RKO (cell line): Measurements from ENCODE around the gene ST3GAL4.

ENCODE experiments used
- DNase-seq: peaks from one replicate; pipeline ENCODE4 v3.0.0-alpha.2; 2016; ENCODE audit warnings: low spot score

The ST3GAL4 gene

DNA sequence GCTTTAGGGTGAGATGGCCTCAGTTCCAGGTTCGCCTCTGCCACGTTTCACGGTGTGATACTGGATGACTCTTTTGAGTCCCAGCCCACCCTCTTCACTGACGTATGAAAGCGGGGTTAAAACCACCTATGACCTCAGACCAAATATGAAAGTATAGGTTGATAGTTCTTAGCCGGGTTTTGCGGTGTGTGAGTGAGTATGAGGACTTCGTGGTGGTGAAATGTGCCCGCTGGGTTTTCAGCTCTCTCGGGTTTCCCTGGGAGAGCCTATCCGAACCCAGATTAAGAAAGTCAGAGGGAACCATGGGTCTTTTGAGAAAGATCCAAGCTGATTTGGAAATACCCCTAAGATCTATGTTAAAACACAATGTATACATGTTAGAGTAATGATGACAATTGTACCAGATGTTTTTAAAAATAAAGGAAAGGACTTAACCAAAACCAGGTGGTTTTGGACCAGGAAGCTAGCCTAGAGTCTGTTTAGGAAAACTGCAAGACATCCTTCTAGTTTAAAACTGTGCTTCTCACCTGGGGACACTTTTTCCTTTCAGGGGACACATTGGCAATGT, 25.8 kb upstream of the ST3GAL4 start:
- DNase-seq = no peak

DNA sequence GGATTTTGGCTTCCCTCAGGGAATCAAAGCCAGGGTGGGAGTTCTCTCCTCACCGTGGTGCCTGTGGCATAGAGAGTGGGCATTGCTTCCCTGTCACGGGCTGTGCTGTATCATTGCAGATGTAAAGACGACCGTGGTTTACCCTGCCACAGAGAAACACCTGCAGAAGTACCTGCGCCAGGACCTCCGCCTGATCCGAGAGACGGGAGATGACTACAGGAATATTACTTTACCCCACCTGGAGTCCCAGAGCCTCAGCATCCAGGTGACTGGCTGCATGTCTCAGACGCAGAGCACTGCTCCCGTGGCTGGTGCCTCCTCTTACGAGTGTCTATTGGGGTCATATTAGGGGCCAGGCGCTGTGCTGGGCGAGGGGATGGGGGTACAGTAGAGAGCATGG, 24.2 kb upstream of the ST3GAL4 start:
- no peak for DNase-seq

DNA sequence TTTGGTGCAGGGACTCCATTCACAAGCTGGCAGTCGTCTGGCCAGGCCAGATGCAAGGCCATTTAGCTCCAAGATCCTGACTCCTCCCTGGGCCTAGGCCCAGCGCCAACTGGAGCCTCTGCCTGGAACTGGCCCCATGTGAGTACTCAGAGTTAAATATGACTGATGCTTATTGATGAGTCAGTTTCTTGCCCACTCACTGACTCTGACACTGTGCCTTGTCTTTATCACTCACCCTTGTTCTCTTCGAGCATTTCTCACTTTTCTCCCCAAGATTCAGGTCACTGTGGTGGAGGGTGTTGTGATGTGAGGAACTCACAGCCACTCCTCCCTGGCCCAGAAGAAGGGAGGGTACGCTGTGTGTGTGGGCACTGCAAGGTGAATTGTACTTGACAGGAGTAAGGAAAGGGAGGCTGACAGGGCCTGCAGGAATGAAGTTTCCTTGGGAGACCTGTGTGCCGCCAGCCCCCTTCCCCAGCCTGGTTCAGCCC, 23.2 kb upstream of the ST3GAL4 start:
- peak; percentile 91 for DNase-seq

DNA sequence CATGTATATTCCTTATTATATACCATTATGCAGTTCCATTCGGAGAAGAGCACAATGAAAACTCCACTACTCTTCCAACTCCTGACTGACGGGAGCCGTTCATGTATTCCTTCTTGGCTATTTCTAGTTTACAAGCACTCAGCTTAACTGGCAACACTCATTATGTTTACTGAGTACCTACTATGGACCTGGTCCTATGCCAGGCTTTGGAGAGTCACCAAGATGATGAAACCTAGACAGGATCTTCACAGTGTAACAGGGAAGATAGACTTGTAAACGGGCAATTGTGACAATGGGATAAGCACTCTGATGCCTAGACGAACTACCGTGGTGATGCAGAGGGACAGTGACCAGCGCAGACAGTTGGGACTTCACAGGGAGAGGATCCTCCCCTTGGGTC, 22.3 kb upstream of the ST3GAL4 start:
- DNase-seq = no peak

DNA sequence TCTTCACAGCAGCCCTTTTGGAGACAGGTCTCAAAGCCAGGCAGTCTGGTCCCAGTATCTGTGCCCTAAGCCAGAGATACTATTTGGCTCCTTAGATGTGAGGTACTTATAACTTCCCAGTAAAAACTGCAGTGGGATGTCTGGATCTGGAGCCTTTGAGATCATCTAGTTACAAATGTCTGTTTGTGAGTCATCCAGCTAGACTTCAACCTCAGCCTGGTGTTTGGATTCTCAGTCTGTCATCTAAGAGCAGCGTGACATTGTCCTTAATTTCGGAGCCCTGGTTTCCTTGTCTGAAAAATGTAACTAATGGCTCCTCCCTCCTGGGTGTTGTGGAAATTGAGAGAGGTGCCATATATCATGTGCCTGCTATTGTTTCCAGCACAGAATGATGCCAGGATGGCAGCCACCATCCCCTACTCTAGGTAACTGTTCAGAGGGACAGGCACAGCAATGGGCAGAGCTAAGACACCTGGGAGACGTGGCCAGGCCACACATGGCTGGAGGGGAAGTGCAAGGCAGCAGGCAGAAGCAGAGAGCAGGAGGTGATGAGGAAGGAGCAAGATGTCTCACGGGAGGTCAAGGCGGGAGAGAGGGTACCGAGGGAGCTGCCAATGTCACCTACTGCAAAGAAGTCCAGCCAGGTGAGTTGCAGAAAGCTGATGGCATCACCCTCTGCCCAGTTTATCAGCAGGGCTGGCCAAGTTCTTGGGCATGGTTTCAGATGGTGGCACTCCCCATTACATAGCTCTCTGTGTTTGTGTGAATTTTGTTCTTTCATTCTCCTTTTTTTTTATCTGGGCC, 20.6 kb upstream of the ST3GAL4 start:
- no peak for DNase-seq

DNA sequence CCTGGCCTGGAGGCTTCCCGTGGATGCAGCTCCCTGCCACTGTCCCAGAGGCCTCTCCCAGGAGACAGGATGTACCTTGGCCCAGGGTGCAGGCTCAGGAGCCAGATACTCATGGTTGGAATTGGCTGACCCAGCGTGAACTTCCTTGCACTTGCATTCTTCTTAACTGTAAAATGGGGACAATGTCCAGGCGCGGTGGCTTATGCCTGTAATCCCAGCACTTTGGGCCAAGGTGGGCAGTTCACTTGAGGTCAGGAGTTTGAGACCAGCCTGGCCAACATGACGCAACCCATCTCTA, 20.1 kb upstream of the ST3GAL4 start:
- no peak for DNase-seq

DNA sequence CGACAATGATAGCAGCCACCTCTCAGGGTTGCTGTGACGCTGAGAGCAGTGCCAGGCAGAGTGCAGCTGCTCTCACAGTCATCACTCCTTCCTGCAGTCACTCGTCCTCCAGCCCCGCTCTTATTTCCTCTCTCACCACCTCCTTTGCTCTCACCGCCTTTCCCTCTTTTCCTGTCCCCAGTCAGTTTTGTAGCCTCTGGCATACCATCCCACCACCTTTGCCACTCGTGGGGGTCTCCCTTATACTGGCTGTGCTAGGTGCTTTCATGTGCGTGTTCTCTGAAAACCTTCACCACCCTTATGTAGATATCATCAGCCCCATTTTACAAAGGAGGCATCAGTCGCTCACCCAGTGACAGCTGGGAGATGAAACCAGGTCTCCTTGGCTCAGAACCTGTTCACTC, 19.3 kb upstream of the ST3GAL4 start:
- DNase-seq = no peak

DNA sequence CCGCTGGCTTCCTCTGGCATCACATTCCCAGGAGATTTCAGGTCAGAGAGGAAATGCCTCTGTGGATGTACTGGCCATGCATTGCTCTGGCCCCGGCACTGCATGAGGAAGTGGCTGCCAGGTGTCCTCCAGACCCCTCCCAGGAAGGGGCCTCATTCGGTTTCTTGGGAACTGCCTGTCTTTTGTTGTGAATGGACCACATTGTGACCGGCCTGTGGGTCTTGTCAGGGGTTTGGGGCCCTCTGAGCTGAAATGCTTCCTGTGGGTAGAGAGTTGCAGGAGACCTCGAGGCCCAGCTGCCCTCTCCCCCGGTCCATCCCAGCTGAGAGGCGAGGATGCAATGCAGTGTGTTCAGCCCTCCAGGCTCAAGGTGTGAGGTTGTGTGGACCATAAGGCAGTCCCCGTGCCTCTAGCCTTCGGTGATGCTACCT, 18.8 kb upstream of the ST3GAL4 start:
- no peak for DNase-seq

DNA sequence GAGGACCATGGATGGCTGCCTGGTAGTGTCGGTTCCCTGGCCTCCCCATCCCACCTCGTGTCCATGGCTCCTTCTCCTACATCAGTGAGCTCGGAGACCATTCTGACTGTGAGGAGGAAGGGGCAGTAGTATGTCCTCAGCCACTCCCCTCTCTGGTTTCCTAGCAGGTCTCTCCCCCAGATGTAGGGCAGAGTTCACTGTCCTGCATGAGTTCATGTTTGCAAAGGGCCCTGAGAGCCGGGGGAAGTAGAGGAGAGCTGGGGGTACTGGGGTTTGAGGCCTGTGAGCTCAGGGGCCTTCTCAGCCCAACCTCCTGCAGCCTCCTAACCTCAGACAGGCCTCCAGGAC, 18.4 kb upstream of the ST3GAL4 start:
- DNase-seq = no peak

DNA sequence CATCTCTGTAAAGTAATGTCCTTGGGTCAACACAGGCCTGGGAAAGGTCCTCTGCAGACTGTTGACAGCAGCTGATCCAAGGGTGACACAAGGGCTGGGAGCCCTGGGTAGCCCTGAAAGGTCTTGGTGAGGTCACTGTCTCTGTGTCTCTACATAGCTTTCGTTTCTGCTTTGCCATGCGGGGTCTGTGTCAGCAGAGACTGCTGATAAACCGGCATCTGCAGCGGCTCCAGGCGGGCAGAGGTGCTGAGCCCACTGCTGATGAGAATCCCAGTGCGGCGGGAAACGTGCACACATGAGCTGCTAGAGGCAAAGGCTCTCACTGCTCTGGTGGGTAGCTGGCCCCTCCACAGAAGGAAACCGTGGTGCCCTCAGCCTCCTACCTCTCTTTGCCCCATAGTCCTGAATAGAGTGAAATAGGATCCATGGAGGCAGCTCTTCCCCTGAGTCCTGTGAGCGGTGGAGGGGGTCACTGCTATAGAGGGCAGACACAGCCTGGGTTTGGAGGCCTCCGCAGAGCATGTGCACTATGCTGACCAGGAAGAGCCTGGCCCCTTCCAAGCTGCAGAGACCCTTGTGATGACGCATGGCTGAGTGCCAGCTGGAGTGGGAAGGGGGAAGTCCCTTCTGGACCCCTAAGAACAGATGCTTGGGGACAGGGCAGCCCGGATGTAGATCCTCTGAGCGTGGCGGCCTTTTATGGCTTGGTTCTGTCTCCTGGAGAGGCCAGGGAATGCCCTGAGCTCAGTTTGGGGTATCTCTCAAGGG, 17.8 kb upstream of the ST3GAL4 start:
- DNase-seq = no peak

DNA sequence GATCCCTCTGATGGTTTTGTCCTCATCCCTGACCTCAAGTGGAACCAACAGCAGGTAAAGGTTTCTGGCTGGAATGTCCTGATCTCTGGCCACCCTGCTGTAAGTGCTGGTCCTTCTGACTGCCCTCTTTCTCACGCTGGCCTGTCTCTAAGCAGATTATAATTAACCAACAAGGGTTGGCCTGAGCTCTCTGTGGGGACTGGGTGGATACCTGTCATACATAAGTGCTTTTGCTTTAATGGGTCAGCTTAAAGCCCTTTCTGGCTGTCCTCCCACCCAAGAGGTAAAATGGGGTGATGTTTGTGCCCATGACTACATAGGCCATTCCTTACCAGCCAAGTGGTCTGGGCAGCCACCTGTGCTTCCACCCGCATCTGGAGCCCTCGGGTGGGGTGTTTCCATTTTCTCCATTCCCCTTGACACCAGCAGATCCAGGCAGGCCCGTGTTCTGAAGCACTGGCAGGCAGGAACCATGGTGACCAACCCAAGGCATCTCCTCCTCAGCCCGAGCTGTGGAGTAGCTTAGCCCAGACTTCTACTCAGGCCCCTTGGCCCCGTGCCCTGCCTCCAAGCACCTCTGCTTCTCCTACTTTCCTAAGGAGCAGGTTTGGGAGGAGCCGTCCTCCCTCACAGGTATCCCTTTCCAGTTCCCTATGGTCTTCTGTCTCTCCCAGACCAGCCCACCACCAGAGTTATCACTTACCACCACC, 17.0 kb upstream of the ST3GAL4 start:
- no peak for DNase-seq

DNA sequence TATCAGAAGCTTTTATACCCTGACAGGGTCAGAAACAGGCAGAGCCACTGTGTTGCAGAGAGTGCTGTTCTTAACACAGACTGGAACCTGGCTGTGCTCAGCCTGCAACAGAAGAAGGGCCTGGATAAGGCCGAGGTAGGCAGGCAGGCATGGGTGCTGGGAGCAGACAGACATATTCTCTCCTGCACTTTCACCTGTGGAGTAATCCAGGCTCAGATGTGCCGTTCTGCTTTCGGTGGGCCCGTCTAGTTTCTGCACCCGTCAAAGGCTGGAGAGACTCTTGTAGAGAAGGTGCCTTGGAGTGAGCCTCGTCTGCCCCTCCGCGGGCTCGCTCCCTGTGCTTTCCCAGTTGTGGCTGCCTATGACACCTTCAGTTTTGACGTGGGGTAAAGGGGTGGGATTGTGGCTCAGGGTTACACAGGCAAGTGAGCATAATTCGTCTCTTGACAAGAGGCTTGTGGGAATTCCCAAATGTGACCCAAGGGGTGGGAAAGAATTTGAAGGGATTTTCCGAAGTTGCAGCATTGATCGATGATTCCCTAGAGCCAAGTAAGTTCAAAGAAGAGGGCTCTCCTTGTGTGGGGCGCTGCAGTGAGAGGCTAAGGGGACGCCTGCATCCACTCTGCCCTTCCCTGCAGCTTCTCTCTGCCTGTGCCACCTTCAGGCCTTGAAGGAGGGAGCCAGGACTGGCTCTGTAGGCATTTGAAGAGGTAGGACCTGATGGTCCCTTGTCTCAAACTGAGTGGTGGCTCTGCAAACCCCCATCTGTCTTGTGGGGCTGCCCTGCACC, 16.2 kb upstream of the ST3GAL4 start:
- no peak for DNase-seq

DNA sequence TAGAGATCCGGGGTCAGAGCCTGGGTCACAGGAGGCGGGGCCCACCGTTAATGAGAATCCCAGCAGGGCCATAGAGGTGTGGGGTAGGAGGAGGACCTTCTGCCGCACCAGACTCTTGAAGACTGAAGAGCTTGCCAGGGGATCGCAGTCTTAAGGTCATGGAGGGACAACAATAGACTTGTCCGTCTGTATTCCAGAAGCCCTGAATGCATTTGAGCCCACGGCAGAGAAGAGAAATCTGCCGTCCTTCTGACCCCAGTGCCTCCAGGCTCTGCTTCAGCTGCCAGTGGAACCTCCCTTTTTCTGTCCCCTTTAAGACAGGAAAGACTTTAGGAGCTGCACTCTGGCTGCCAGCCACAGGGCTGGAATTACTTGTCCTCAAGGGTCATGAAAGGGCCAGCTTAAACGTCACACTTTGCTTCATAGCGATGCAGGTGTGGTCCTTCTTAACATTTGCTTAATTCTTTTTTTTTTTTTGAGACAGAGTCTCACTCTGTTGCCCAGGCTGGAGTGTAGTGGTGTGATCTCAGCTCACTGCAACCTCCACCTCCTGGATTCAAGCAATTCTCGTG, 15.5 kb upstream of the ST3GAL4 start:
- no peak for DNase-seq

DNA sequence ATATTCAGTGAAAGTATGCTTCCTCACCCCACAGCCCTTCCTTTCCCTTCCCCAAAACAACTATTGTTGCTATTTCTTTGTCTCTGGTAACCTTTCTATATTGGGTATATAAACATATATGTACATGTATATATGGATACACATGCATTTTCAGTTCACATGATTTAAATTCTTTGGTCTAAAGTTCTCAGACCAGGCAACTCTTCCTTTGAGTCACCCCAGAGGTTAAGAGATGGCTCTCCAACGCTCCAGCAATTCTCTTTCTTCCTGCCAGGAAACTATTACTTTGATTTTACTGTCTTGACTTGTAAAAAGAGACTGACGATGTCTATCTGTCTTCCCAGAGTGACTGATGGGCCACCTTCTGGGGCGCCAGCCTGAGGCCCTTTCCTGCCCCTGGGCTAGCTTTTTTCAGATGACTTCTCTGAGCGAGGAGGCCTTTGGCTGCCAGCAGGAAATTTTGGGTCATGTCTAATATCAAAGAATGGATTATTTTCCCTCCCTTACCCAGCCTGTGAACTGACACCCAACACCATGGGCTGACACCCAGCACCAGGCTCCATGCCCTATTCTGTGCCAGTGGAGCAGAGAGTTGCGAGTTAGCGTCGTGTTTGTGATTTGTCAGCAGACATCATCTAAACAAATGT, 14.4 kb upstream of the ST3GAL4 start:
- no peak for DNase-seq

DNA sequence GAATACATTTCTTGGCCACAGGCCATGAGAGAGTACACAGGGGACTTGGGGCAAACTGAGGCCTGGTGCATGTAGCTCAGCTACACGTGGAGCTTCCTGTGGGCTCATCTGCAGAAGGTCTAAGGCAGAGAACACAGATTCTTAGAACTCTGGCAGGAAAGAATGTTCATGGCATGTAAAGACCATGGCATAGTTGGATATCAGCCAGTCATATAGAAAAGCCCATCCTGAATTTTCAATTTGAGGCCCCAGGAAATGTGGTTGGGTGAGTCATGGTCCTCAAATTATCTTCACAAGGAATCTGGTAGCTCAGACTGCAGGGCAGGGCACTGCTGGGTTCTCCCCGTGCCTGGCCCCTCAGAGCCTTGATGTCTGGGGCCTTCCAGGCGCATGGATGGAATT, 13.7 kb upstream of the ST3GAL4 start:
- DNase-seq = no peak

DNA sequence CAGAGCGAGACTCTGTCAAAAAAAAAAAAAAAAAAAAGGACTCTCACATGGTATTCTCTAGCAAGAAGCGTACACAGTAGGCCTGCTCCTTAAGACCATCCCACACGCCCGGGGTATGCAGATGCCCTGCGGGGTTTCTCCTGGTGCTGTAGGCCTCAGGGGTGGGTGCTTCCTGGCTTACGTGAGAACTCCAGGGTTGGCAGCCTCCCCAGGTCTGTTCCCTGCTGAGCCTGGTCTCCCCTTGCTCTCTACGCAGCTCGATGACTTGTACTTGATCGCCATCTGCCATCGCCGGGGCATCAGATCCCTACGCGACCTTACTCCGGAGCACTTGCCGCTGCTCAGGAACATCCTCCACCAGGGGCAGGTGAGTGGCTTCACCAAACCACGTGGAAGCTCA, 12.4 kb upstream of the ST3GAL4 start:
- no peak for DNase-seq

DNA sequence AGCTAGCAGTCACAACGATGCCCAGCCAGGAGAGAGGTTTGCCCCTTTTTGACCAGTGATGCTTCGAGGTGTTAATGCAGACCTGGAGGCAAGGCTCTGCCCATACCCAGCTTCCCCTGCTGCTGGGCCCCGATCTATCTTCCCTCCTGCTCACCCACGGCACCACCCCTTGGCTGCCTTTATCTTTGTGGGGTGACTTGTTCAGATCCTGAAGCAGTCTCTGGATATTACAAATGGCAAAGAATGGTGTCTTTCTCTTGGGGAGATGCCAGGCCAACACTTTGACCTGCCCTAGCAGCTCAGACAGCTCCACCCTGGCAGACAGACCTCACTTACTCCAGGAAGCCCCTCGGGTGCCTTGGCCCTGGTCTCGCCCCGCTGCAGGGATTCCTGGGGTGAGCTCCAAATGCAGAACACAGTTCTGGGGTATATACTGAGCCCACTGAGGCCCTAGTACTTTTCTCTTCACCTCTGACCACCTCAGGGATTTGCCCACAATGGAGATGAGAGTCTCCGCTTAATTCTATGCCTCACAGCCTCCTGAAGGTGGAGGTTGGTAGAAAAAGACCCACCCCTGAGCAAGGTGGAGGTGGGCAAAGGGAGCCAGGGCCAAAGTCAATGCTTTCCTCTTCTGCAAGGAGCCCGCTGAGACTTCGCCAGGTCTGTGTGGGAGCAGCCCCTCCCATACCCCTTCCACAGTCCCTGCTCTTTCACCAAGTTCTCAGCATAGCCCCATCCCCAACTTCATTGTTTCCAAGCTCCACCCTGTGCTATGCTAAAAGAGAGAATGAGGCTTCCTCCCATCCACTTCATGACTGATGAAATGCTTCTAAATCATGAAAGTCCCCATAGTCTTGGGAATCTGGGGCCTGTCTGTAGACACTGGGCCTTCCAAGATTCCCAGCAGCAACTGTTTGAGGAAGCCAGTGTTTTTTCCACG, 11.1 kb upstream of the ST3GAL4 start:
- DNase-seq = no peak

DNA sequence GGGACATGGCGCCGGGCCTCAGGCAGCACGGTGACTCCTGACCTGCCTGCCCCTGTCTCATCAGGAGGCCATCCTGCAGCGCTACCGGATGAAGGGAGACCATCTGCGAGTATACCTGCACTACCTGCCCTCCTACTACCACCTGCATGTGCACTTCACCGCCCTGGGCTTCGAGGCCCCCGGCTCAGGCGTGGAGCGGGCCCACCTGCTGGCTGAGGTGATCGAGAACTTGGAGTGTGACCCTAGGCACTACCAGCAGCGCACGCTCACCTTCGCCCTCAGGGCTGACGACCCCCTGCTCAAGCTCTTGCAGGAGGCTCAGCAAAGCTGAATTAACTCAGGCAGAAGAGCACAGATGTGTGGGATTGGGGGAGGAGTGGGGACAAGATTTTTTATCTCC, 10.2 kb upstream of the ST3GAL4 start:
- no peak for DNase-seq

DNA sequence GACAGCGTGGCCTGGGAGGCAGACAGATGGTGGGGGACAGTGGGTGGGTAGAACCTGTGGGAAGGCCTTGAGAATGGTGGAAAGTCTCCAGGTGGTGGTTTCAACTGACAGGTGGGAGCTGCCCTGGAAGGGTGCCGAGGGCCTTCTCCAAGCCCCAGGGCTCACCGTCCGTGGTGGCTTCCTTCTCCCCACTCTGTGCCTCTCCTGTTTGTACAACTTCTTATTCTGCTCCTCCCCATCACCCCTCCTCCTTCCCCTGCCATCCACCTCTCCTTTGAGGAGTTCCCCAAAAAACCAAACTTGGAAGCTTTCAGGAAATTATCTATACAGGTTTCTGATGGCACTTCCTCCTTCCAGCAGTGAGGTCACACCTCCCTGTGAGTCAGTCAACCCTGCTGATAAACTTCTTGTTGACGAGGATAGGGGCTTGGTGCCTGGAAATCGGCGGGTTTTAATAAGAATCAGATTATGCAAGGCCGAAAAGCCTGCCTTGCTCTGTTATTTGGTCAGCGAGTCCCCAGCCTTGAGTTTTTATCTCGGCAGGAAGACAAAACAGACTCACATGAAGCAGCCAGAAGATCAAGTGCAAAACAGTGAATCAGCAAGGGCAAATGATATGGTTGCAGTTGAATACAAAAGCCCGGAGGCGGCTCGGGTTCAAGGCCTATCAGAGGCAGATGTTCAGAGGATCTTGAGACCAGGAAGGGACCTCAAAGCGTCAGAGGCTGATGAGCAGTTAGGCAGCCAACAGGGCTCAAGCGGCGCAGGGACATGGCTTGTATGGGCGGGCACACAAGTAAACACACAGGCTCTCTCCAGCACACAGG, 9.5 kb upstream of the ST3GAL4 start:
- no peak for DNase-seq
